ENCODE results near the gene OGFOD2.

- TF ChIP-seq POLR2AphosphoS5 (IDR thresholded peaks at IDR 0.05; ENCODE audit: low read depth, low read length) = no peak
- TF ChIP-seq SIN3A (IDR thresholded peaks at IDR 0.05; ENCODE audit: borderline replicate concordance, insufficient read depth, low read length) = no peak
- no peak for TF ChIP-seq REST (IDR thresholded peaks at IDR 0.05; ENCODE audit: insufficient read depth in 1 of 2, low read depth in 2 of 2, low read length in 2 of 2)
- TF ChIP-seq TAF1 (IDR thresholded peaks at IDR 0.05; ENCODE audit: borderline replicate concordance, insufficient read depth, low read length) = no peak
These were observed 38.4 kb downstream of the OGFOD2 start for GRCh38 chr12:123013185-123014095.

All from PFSK-1 (cell line).